ENCODE measurements around the gene PRR7. TPM values are rescaled to one million over a fixed set of nuclear protein-coding genes. Genes with fewer than 3 reads are reported as not detected.

Gene PRR7
- total RNA-seq, 1 donor from 2014 or later: 5.5 TPM

GRCh38 chr5:177504086-177505056 is 57.8 kb downstream of the PRR7 start:
- DNase-seq (ENCODE audit: low spot score): no peak
- no peaks in the 10 kb centered on the region for H3K9me3 Mint-ChIP-seq (ENCODE audit: low read depth)
- H3K4me1 Mint-ChIP-seq (ENCODE audit: low read depth): peaks cover 15% of the 10 kb centered on the region
- peaks cover 6% of the 10 kb centered on the region for H3K36me3 Mint-ChIP-seq (ENCODE audit: low read depth)
- TF ChIP-seq, protein P1, sequence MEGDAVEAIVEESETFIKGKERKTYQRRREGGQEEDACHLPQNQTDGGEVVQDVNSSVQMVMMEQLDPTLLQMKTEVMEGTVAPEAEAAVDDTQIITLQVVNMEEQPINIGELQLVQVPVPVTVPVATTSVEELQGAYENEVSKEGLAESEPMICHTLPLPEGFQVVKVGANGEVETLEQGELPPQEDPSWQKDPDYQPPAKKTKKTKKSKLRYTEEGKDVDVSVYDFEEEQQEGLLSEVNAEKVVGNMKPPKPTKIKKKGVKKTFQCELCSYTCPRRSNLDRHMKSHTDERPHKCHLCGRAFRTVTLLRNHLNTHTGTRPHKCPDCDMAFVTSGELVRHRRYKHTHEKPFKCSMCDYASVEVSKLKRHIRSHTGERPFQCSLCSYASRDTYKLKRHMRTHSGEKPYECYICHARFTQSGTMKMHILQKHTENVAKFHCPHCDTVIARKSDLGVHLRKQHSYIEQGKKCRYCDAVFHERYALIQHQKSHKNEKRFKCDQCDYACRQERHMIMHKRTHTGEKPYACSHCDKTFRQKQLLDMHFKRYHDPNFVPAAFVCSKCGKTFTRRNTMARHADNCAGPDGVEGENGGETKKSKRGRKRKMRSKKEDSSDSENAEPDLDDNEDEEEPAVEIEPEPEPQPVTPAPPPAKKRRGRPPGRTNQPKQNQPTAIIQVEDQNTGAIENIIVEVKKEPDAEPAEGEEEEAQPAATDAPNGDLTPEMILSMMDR (IDR thresholded peaks at IDR 0.05): no peak
- H3K27ac Mint-ChIP-seq (ENCODE audit: unreplicated experiment): no peak overlapping the region
- no peaks in the 10 kb centered on the region for H3K27me3 Mint-ChIP-seq (ENCODE audit: low read depth)
- H3K4me3 Mint-ChIP-seq (ENCODE audit: unreplicated experiment): no peak overlapping the region

DNA sequence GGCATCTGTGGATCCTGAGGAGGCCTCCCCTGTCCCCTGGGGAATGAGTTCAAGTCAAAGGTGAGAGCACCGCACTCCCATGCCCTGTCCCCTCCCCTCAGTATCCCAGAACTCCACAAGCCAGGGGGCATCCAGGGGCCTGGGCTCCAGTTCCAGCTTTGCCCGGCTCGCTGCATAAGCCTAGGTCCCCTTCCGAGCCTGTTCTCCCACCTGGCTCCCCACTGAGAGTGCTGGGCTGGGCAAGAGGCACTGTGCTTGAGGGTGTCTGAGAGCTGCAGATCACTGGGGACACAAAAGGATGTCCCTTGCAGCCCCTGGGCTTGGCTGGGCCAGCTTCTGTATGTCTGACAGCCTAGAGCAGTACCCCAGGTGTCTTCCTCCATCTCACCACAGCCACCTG is 58.5 kb downstream of the PRR7 start:
- no peak for DNase-seq (ENCODE audit: low spot score)
- Mint-ChIP-seq H3K9me3 (ENCODE audit: low read depth) (no peaks in the 10 kb centered on the region), H3K36me3 (ENCODE audit: low read depth) (peaks cover 6% of the 10 kb centered on the region), H3K4me3 (ENCODE audit: unreplicated experiment) (no peak overlapping the region), H3K4me1 (ENCODE audit: low read depth) (peaks cover 8% of the 10 kb centered on the region), H3K27me3 (ENCODE audit: low read depth) (no peaks in the 10 kb centered on the region), H3K27ac (ENCODE audit: unreplicated experiment) (no peak overlapping the region)
- TF ChIP-seq, protein P1 (IDR thresholded peaks at IDR 0.05): no peak

Other genes with a start within 250 kb of the PRR7 start
- gene RAB24, start 143.1 kb upstream of the PRR7 start, total RNA-seq: 31.5 to 37.3 TPM (median 36.7 TPM) in 3 replicates
- 102 to 119 TPM (median 109 TPM) in 3 replicates for gene PRELID1, start 143.0 kb upstream of the PRR7 start, total RNA-seq
- gene MXD3, start 134.9 kb upstream of the PRR7 start, total RNA-seq: 6.5 to 9.4 TPM (median 8.4 TPM) in 3 replicates
- 76.6 to 128 TPM (median 83.4 TPM) in 3 replicates for gene LMAN2, start 95.1 kb upstream of the PRR7 start, total RNA-seq
- gene RGS14, start 88.9 kb upstream of the PRR7 start, total RNA-seq: 6.8 to 11.6 TPM (median 10.1 TPM) in 3 replicates
- gene SLC34A1, start 62.4 kb upstream of the PRR7 start, total RNA-seq: not detected in 3 replicates
- gene PFN3, start 46.2 kb upstream of the PRR7 start, total RNA-seq: not detected in 3 replicates
- 0.99 to 2.1 TPM (median 1.8 TPM) in 3 replicates for gene F12, start 37.2 kb upstream of the PRR7 start, total RNA-seq
- gene GRK6, start 20.1 kb upstream of the PRR7 start, total RNA-seq: 19.9 to 26.3 TPM (median 23.8 TPM) in 3 replicates
- gene DBN1, start 26.8 kb downstream of the PRR7 start, total RNA-seq: 207 to 277 TPM (median 274 TPM) in 3 replicates
- 563 to 633 TPM (median 613 TPM) in 3 replicates for gene PDLIM7, start 50.8 kb downstream of the PRR7 start, total RNA-seq
- 4.7 to 7.7 TPM (median 7.5 TPM) in 3 replicates for gene DOK3, start 63.0 kb downstream of the PRR7 start, total RNA-seq
- 77.2 to 79.0 TPM (median 78.6 TPM) in 3 replicates for gene DDX41, start 70.1 kb downstream of the PRR7 start, total RNA-seq
- 75.2 to 85.9 TPM (median 79.1 TPM) in 3 replicates for gene FAM193B, start 107.7 kb downstream of the PRR7 start, total RNA-seq
- 290 to 299 TPM (median 293 TPM) in 3 replicates for gene TMED9, start 145.4 kb downstream of the PRR7 start, total RNA-seq
- 41.4 to 54.4 TPM (median 43.9 TPM) in 3 replicates for gene B4GALT7, start 153.3 kb downstream of the PRR7 start, total RNA-seq

Measured in chondrocyte (in vitro differentiated cells).